Left ventricle myocardium inferior (tissue), 1 donor: ENCODE measurements around the gene RAB8A. TPM values are rescaled to one million over a fixed set of nuclear protein-coding genes. Genes with fewer than 3 reads are reported as not detected.
"Not testable (repeated sequence)": the region's sequence is repeated elsewhere in the genome, so short reads cannot be mapped to it uniquely, and the experiment has no call there.

Experiments
- DNase-seq: peaks from one replicate; pipeline ENCODE4 v3.0.0-alpha.2; 2020
- H3K27ac ChIP-seq: fragments of 200-600 bp; replicated peaks from 2 replicates; pipeline ENCODE4 v1.8.0; 2021
- H3K27me3 ChIP-seq: fragments of 200-600 bp; 2 replicates; pipeline ENCODE4 v1.8.0; 2021; ENCODE audit warnings: low read depth
- H3K36me3 ChIP-seq: fragments of 200-600 bp; 2 replicates; pipeline ENCODE4 v1.8.0; 2021
- H3K4me1 ChIP-seq: fragments of 200-600 bp; 2 replicates; pipeline ENCODE4 v1.8.0; 2021
- H3K4me3 ChIP-seq: fragments of 200-600 bp; 2 replicates; pipeline ENCODE4 v1.8.0; 2021; ENCODE audit warnings: mild to moderate bottlenecking, moderate library complexity
- H3K9me3 ChIP-seq: fragments of 200-600 bp; replicated peaks from 2 replicates; pipeline ENCODE4 v1.8.0; 2021
- intact Hi-C: fragments of 100-400 bp; cut with micrococcal nuclease; formaldehyde crosslinking; loops from one replicate; pipeline ENCODE4 v1.11.0; 2022
- total RNA-seq: library from RNA; stranded (reverse); fragmentation: NEBNext Ultra II Directional; extraction: Animal tissue kit (Norgen Biotek cat#: 25700); gene quantifications from one replicate; pipeline ENCODE4 v1.2.1, GENCODE V29; 2021
- TF ChIP-seq, protein P1 (sequence below): fragments of 200-600 bp; IDR thresholded peaks from 2 replicates; pipeline ENCODE4 v1.8.0; 2021; ENCODE audit warnings: antibody characterized with exemption, mild to moderate bottlenecking, borderline replicate concordance
- donor health status: DM: no; HTN: yes; CAD: no; lungs with severe emphysema.

Gene RAB8A
- total RNA-seq, 1 donor from 2014 or later = 17.7 TPM

DNA sequence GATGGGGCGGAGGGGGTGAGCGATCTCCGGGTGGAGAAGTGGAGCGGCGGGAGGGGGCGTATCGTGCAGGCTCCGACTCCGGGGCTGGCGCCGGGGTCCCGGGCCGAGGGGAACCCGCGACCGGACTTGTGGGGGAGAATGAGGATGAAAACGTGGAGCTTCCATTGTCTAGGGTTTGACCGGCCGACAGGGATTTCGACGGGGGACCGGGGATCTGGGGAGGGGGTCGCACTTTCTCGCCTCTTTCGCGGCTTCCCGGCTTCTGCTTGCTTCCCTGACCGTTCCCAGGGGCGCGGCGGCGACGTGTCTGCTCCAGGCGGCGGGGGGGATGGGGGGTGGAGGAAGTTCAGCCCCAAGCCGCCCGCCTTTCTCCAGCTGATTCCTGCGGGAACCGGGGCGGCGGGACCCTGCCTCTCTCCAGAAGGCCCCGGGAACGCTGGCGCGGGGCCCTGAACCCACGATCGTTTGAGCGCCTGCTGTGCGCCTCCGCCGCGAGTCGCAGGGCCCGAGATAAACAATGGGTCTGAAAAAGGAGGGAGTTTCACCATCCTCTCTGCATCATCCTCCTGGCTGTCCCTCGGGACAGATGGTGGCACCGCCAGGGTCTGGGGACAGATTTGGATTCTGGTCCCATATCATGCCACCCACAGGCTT is 34.6 kb upstream of the RAB8A start:
- TF ChIP-seq, protein P1, sequence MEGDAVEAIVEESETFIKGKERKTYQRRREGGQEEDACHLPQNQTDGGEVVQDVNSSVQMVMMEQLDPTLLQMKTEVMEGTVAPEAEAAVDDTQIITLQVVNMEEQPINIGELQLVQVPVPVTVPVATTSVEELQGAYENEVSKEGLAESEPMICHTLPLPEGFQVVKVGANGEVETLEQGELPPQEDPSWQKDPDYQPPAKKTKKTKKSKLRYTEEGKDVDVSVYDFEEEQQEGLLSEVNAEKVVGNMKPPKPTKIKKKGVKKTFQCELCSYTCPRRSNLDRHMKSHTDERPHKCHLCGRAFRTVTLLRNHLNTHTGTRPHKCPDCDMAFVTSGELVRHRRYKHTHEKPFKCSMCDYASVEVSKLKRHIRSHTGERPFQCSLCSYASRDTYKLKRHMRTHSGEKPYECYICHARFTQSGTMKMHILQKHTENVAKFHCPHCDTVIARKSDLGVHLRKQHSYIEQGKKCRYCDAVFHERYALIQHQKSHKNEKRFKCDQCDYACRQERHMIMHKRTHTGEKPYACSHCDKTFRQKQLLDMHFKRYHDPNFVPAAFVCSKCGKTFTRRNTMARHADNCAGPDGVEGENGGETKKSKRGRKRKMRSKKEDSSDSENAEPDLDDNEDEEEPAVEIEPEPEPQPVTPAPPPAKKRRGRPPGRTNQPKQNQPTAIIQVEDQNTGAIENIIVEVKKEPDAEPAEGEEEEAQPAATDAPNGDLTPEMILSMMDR = no peak
- peak; percentile 75 for DNase-seq
- Histone ChIP-seq H3K27ac (peak overlapping the region; percentile 97), H3K27me3 (no peaks in the 10 kb centered on the region), H3K36me3 (peaks cover 11% of the 10 kb centered on the region), H3K4me1 (peaks cover 64% of the 10 kb centered on the region), H3K9me3 (no peaks in the 10 kb centered on the region), H3K4me3 (peak overlapping the region; percentile 84)
- intact Hi-C loops = no loop called here

DNA sequence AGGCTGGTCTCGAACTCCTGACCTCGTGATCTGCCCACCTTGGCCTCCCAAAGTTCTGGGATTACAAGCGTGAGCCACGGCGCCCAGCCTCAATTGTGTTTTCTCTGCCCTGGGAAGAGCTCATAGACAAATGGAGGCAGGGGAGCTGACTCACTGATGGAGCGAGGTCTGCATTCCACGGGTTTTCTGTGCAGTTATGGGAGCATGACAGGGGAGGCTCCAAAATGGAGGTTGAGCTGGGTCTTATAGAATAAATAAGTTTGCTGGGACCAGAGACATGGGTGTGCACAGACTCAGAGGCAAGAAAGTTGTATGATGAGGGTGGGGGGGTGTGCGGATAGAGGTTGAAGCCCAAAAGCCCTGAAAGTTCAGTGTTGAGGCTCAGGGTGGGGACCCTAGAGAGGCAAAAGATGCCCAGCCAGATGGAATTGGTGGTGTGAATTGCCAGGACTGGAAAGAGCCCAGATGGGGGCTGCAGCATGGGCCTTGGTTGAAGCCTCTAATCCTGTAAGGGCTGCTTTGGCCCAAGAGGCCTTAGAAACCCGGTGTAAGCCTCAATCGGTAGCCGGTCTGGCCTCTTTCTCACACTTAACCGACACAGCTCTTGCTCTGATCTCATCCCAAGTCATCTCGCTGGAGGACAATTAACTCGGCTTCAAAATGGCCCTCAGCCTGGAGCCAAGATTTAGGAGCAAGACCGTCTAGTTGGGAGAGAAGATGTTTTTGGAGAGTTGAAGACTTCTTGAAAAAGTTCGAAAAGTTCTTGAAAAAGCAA is 33.5 kb upstream of the RAB8A start:
- Histone ChIP-seq H3K36me3 (peaks cover 22% of the 10 kb centered on the region), H3K27me3 (no peaks in the 10 kb centered on the region), H3K4me3 (peak overlapping the region; percentile 84), H3K27ac (peak overlapping the region; percentile 97), H3K9me3 (no peaks in the 10 kb centered on the region), H3K4me1 (peaks cover 67% of the 10 kb centered on the region)
- intact Hi-C loops = no loop called here
- TF ChIP-seq, protein P1 = no peak
- DNase-seq = no peak

DNA sequence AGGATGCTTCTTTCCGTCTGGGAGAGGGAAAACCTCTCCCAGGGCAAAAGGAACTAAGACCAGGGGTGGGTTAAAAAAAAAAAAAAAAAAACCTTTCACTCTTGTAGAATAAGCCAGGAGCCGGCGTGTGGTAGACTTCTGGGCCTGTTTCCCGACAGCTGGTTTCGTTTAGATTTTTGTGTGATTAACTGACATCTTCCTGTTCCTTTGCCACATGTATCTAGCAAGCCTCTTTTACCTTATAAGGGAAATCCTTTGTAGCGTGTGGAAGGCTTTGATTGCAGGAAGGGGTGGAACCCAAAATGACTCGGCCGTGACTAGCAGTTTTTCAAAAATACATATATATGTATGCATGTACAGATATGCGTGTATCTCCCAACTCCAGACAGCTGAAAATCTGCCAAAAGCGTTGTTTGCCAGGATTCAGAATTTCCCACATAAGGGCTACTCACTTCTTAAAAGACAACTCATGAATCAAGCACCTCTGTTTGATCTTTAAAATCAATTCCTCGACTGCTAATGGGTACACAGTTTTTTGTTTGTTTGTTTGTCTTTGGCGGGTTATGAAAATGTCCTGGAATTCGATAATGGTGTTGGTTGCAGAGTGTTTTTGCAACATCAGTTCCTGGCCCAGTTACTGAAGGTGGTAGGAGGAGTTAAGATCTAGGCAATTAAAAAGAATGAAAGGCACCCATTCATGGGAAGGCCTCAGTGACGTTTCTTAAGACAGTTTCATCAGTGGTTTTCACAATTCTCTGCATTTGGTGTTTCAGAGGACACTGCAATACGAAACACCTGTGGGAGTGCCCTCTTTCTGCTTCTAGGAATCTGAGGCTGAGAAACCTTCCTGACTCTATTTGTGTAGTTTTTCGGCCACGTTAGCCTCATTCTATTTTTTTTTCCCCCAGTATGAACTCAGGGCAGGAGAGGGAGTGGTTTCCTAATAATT is 32.7 kb upstream of the RAB8A start:
- TF ChIP-seq, protein P1 = no peak
- intact Hi-C loops = no loop called here
- H3K27ac ChIP-seq = peak overlapping the region; percentile 97
- H3K4me1 ChIP-seq = peaks cover 68% of the 10 kb centered on the region
- peak; percentile 65 for DNase-seq
- H3K27me3 ChIP-seq = no peaks in the 10 kb centered on the region
- H3K9me3 ChIP-seq = no peaks in the 10 kb centered on the region
- H3K36me3 ChIP-seq = peaks cover 30% of the 10 kb centered on the region
- H3K4me3 ChIP-seq = peak overlapping the region; percentile 84

DNA sequence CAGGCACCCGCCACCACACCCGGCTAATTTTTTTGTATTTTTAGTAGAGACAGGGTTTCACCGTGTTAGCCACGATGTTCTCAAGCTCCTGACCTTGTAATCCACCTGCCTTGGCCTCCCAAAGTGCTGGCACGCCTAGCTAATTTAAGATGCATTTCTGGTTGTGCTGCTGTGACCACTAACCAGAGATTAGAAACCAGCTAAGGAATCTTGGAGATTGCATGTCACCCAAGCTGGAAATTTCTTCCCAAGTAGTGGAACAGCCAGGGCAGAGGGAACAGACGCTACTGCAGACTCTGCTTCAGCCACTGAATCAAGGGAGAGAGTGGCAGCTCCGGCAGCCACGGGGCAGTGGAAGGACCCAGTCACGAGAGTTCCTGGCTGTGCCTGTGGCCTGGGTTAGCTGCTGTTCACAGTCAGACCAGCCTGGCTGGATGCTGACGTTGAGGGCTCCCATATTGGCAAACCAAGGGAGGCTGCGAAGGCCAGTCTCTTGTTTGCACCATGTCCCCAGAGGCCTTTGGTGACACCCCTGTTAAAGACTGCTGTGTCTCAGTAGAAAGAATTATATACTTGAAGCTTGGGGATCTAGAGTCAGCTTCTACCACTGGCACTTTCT is 27.5 kb upstream of the RAB8A start:
- no peak for DNase-seq
- Histone ChIP-seq H3K36me3 (peaks cover 82% of the 10 kb centered on the region), H3K9me3 (no peaks in the 10 kb centered on the region), H3K4me3 (no peak overlapping the region), H3K27ac (no peak overlapping the region), H3K4me1 (peaks cover 69% of the 10 kb centered on the region), H3K27me3 (no peaks in the 10 kb centered on the region)
- intact Hi-C loops = no loop called here
- TF ChIP-seq, protein P1 = no peak

DNA sequence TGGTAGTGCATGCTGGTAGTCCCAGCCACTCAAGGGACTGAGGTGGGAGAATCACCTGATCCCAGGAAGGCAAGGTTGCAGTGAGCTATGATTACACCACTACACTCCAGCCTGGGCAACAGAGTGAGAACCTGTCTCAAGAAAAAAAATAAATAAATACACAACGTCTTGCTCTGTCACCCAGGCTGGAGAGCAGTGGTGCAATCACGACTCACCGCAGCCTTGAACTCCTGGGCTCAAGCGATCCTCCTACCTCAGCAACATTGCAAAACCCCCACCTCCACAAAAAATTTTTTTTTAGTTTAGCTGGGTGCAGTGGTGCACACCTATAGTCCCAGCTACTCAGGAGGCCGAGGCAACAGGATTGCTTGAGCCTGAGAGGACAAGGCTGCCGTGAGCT is 26.6 kb upstream of the RAB8A start:
- Histone ChIP-seq H3K9me3 (no peaks in the 10 kb centered on the region), H3K36me3 (peaks cover 91% of the 10 kb centered on the region), H3K27ac (no peak overlapping the region), H3K4me1 (peaks cover 60% of the 10 kb centered on the region), H3K27me3 (no peaks in the 10 kb centered on the region), H3K4me3 (no peak overlapping the region)
- no peak for DNase-seq
- TF ChIP-seq, protein P1 = no peak
- intact Hi-C loops = no loop called here

DNA sequence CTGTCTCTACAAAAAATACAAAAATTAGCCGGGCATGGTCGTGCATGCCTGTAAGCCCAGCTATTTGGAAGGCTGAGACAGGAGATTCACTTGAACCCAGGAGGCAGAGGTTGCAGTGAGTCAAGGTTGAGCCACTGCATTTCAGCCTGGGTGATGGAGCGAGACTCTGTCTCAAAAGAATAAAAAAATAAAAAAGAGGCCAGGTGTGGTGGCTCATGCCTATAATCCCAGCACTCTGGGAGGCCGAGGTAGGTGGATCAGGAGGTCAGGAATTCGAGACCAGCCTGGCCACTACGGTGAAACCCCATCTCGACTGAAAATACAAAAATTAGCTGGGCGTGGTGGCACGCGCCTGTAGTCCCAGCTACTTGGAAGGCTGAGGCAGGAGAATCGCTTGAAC is 24.3 kb upstream of the RAB8A start:
- Histone ChIP-seq H3K27ac (peak overlapping the region; percentile 41), H3K4me1 (peaks cover 41% of the 10 kb centered on the region), H3K36me3 (peaks cover 100% of the 10 kb centered on the region)
- H3K27me3 ChIP-seq, intact Hi-C loops, H3K9me3 ChIP-seq, H3K4me3 ChIP-seq, DNase-seq: not testable (repeated sequence)
